Sigmoid colon (tissue), 4 donors: ENCODE measurements around the gene ARHGAP15.

ENCODE experiments used
- EP300 ChIP-seq, 4 donors: sonication (generic); formaldehyde crosslinking; IDR thresholded peaks; one replicate each; pipeline ENCODE4 v1.6.1; 2017; ENCODE audit warnings: antibody characterized with exemption in 4 of 4
- POLR2A ChIP-seq, 2 donors: fragments of 450-650 bp; IDR thresholded peaks; one replicate each; pipeline ENCODE4 v1.6.1; 2016; ENCODE audit warnings: antibody characterized with exemption in 2 of 2, mild to moderate bottlenecking in 2 of 2, moderate library complexity in 2 of 2
- POLR2AphosphoS5 ChIP-seq, 4 donors: sonication (generic); formaldehyde crosslinking; IDR thresholded peaks; one replicate each; pipeline ENCODE4 v1.6.1; 2017; ENCODE audit warnings: antibody characterized with exemption in 4 of 4
- TF ChIP-seq, protein P1 (sequence below), 4 experiments: fragments of 450-650 bp in 3 of 4; fragments of 200-600 bp in 1 of 4; IDR thresholded peaks; one replicate each; pipeline ENCODE4 v1.5.1; 2016 to 2019; ENCODE audit warnings: antibody characterized with exemption in 4 of 4, mild to moderate bottlenecking in 3 of 4, moderate library complexity in 2 of 4

DNA sequence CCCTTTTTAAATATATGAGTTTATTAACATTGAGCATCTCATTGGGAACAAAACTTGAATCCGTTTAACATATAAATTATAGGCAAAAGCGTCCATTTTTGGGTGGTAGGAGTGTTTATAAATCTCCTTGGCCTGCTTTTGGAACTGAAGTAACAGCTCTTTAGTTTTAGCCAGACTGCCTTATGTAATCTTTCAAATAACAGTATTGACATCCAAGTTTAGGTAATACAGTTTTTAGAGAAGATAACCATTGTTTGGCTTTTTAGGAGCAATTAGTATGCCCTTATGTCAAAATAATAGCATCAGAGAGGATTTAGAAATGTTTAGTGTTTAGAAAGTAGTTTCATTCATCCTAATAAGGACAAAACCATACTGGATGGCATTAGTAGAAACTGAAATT is 361.9 kb downstream of the ARHGAP15 start:
- TF ChIP-seq POLR2A (IDR thresholded peaks at IDR 0.05) (no peak), POLR2AphosphoS5 (IDR thresholded peaks at IDR 0.05) (no peak), EP300 (IDR thresholded peaks at IDR 0.05) (no peak)
- TF ChIP-seq, protein P1, sequence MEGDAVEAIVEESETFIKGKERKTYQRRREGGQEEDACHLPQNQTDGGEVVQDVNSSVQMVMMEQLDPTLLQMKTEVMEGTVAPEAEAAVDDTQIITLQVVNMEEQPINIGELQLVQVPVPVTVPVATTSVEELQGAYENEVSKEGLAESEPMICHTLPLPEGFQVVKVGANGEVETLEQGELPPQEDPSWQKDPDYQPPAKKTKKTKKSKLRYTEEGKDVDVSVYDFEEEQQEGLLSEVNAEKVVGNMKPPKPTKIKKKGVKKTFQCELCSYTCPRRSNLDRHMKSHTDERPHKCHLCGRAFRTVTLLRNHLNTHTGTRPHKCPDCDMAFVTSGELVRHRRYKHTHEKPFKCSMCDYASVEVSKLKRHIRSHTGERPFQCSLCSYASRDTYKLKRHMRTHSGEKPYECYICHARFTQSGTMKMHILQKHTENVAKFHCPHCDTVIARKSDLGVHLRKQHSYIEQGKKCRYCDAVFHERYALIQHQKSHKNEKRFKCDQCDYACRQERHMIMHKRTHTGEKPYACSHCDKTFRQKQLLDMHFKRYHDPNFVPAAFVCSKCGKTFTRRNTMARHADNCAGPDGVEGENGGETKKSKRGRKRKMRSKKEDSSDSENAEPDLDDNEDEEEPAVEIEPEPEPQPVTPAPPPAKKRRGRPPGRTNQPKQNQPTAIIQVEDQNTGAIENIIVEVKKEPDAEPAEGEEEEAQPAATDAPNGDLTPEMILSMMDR (IDR thresholded peaks at IDR 0.05): no peak
